Measurements from ENCODE around the gene PRKAG2. TPM values are rescaled to one million over a fixed set of nuclear protein-coding genes. Genes with fewer than 3 reads are reported as not detected.

The PRKAG2 gene
- total and polyA plus RNA-seq, 2 of the 13 experiments (the other 11 are each of a cell fraction or from before 2014, with no cell fraction given): 0.90 to 1.3 TPM

- Histone ChIP-seq H3K9me3 (ENCODE audit: low read length) (no peaks in the 10 kb centered on the region), H3K27ac (ENCODE audit: extremely low read length, insufficient read depth, low read length) (no peak overlapping the region), H3K79me2 (ENCODE audit: insufficient read depth, low read length) (peaks cover 97% of the 10 kb centered on the region), H3K4me2 (ENCODE audit: low read depth, low read length) (no peak overlapping the region), H3K27me3 (ENCODE audit: control insufficient read depth in 1 of 2, insufficient read depth in 2 of 2, low read length in 2 of 2) (no peaks in the 10 kb centered on the region), H4K20me1 (ENCODE audit: insufficient read depth, low read length) (peaks cover 66% of the 10 kb centered on the region), H3K36me3 (replicated peaks in 1 of 2; ENCODE audit: control insufficient read depth in 1 of 2, insufficient read depth in 2 of 2, low read length in 2 of 2) (no peaks in the 10 kb centered on the region; a peak in 1 of 5 replicates), H3K4me3 (replicated peaks in 1 of 3; ENCODE audit: insufficient read depth in 1 of 3, low read depth in 2 of 3, low read length in 3 of 3) (no peak overlapping the region), H3K4me1 (ENCODE audit: insufficient read depth, low read length) (peaks cover 38% of the 10 kb centered on the region), H3K9ac (ENCODE audit: insufficient read depth, low read depth, low read length) (no peak overlapping the region), H2AFZ (ENCODE audit: low read length) (no peak overlapping the region)
- 96% methylated on average over 2 of the region's 2 CpGs for WGBS (ENCODE audit: low lambda C conversion rate)
- in situ Hi-C loops (cut with HindIII; ENCODE audit: extremely low pct_ligation_motif_present, low pct_unique_long_range_greater_than_20kb) (no loop called here), intact Hi-C loops (cut with micrococcal nuclease; ENCODE audit: unreplicated experiment) (no loop called here)
- DNase-seq (ENCODE audit: low spot score) (no peak), FAIRE-seq (no peak), ATAC-seq (no peak)
- BruUV-seq (replicated peaks): no TSS peak
- CTCF ChIA-PET (ENCODE audit: low intra/inter-chr PET ratio, low total read pairs): no interaction called here
- POLR2A ChIA-PET: interaction anchor here (1.7 kb wide), 1 partner anchor 12 kb away, joined by 6 read pairs; the partner anchor contains the start of gene RHEB
- TF ChIP-seq CCDC6 (CRISPR knock-in tag; IDR thresholded peaks at IDR 0.05): no peak
- no peak for TF ChIP-seq HDAC6 (IDR thresholded peaks at IDR 0.05; ENCODE audit: low read depth, low read length)
- TF ChIP-seq ZSCAN9 (CRISPR knock-in tag; IDR thresholded peaks at IDR 0.05; ENCODE audit: borderline replicate concordance): no peak
- no peak for TF ChIP-seq TAF15 (IDR thresholded peaks at IDR 0.05; ENCODE audit: low read depth, low read length, poor library complexity, severe bottlenecking)
- no peak for TF ChIP-seq ZNF709 (CRISPR knock-in tag; IDR thresholded peaks at IDR 0.05)
- no peak for TF ChIP-seq EHMT2 (IDR thresholded peaks at IDR 0.05; ENCODE audit: borderline replicate concordance, low read depth, low read length)
- no peak for TF ChIP-seq ISX (CRISPR knock-in tag; conservative IDR thresholded peaks at IDR 0.05)
- TF ChIP-seq ZNF543 (CRISPR knock-in tag; IDR thresholded peaks at IDR 0.05): no peak
- no peak for TF ChIP-seq SAFB2 (CRISPR knock-in tag; IDR thresholded peaks at IDR 0.05; ENCODE audit: borderline replicate concordance, low read depth)
- no peak for TF ChIP-seq ZFYVE20 (CRISPR knock-in tag; IDR thresholded peaks at IDR 0.05; ENCODE audit: borderline replicate concordance, low read depth)
Measured at GRCh38 chr7:151507806-151508205, 369.1 kb downstream of the PRKAG2 start.
